Psoas muscle (tissue), 8 donors: ENCODE measurements around the gene ZNF674. TPM values are rescaled to one million over a fixed set of nuclear protein-coding genes. Genes with fewer than 3 reads are reported as not detected.

Experiments used
- ATAC-seq, 4 donors: fragments of 200-7000 bp; cut with Tn5 transposase; one replicate each; pipeline ENCODE4 v1.9.1; 2020; ENCODE audit warnings: moderate library complexity in 3 of 4, mild to moderate bottlenecking in 2 of 4
- DNase-seq, 2 donors: peaks; one replicate each; pipeline ENCODE4 v3.0.0-alpha.2; 2020
- H3K27ac ChIP-seq: fragments of 200-600 bp; one replicate; pipeline ENCODE4 v1.8.0; 2022
- H3K27me3 ChIP-seq, 3 donors: fragments of 200-600 bp in 1 of 3; one replicate each; pipeline versions ENCODE4 v1.6.1 to v1.8.0; 2013 to 2022; ENCODE audit warnings: low read length in 2 of 3, mild to moderate bottlenecking in 2 of 3, moderate library complexity in 1 of 3; ENCODE audit not compliant: insufficient read depth in 3 of 3
- H3K36me3 ChIP-seq, 2 donors: fragments of 200-600 bp in 1 of 2; one replicate each; pipeline versions ENCODE4 v1.6.1 to v1.8.0; 2013 to 2022; ENCODE audit warnings: low read depth in 1 of 2, mild to moderate bottlenecking in 1 of 2, moderate library complexity in 1 of 2; ENCODE audit not compliant: insufficient read depth in 1 of 2
- H3K4me1 ChIP-seq: fragments of 200-600 bp; one replicate; pipeline ENCODE4 v1.8.0; 2022
- H3K4me3 ChIP-seq: fragments of 200-600 bp; one replicate; pipeline ENCODE4 v1.8.0; 2022; ENCODE audit warnings: mild to moderate bottlenecking
- H3K9me3 ChIP-seq: fragments of 200-600 bp; one replicate; pipeline ENCODE4 v1.8.0; 2022
- WGBS, 3 donors: extraction: QIAGEN DNeasy Blood & Tissue Kit; methylation state at CpG; one replicate each; pipeline versions ENCODE4 v1.1.6 to v1.1.7; 2013; 5-methylcytosine and 5-hydroxymethylcytosine counted together
- intact Hi-C, 2 donors: fragments of 100-400 bp; cut with DNase I; formaldehyde crosslinking; loops; one replicate each; pipeline versions ENCODE4 v1.11.0 to v1.14.2; 2022
- polyA plus RNA-seq, 3 donors: library from polyadenylated mRNA; stranded (reverse); fragments of 200-250 nt; gene quantifications; one replicate each; pipeline ENCODE4 v1.2.3, GENCODE V29; 2013
- total RNA-seq, 4 donors: library from RNA; stranded (reverse); fragmentation: NEBNext Ultra II Directional in 2 of 4; extraction: Animal tissue kit (Norgen Biotek cat#: 25700) in 2 of 4; gene quantifications; one replicate each; pipeline versions ENCODE4 v1.2.1 to v1.2.4, GENCODE V29; 2021 to 2023
- TF ChIP-seq, protein P1 (sequence below): fragments of 200-600 bp; IDR thresholded peaks from one replicate; pipeline ENCODE4 v1.8.0; 2022; ENCODE audit warnings: antibody characterized with exemption
- donor health status: healthy with polysubstance abuse.
- donor health status: DM: no; HTN: no; CAD: no; lungs with moderate emphysema.
- donor health status: Bipolar disorder and iron deficiency.
- donor health status: healthy.
- donor health status: DM: yes; HTN: yes; CAD: no.
- donor health status: DM: no; HTN: no; CAD: no.
- donor health status: DM: no; HTN: no; CAD: no.
- donor health status: DM: yes; HTN: yes; CAD: no.

The ZNF674 gene
- total and polyA plus RNA-seq, 7 donors = 1.3 to 3.2 (median 2.5) TPM

DNA sequence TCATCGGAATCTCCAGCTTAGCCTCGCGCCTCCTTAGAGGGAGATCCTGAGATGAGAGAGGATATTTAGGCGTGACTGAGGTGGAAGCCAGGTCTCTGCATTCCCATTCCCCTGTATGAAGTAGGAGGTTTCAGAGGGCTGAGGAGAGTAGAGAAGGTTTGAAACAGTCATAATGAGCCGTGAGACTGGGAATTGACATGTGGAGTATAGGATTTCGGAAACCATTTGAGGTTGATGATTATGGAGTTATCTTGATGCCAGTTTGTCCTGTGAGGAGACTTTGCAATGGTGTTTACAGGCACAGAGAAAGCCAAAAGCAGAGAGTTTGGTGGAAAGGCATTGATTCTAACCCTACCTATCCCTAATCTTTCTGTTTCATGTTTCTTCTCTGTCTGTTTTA, 30.4 kb upstream of the ZNF674 start:
- H3K27me3 ChIP-seq = peaks cover 0 to 51% (median 0%) of the 10 kb centered on the region in 3 donors
- no peaks in the 10 kb centered on the region for H3K9me3 ChIP-seq
- no peaks in the 10 kb centered on the region for H3K4me1 ChIP-seq
- TF ChIP-seq, protein P1, sequence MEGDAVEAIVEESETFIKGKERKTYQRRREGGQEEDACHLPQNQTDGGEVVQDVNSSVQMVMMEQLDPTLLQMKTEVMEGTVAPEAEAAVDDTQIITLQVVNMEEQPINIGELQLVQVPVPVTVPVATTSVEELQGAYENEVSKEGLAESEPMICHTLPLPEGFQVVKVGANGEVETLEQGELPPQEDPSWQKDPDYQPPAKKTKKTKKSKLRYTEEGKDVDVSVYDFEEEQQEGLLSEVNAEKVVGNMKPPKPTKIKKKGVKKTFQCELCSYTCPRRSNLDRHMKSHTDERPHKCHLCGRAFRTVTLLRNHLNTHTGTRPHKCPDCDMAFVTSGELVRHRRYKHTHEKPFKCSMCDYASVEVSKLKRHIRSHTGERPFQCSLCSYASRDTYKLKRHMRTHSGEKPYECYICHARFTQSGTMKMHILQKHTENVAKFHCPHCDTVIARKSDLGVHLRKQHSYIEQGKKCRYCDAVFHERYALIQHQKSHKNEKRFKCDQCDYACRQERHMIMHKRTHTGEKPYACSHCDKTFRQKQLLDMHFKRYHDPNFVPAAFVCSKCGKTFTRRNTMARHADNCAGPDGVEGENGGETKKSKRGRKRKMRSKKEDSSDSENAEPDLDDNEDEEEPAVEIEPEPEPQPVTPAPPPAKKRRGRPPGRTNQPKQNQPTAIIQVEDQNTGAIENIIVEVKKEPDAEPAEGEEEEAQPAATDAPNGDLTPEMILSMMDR = no peak
- 10 to 53% (median 11%) methylated on average over 6 of the region's 6 CpGs for WGBS, 3 donors
- H3K4me3 ChIP-seq = peak overlapping the region; percentile 66
- intact Hi-C loops = loop anchor here in 1 of 2 donors (10.0 kb wide), 1 partner anchor 219 kb away; no protein-coding TSS in a partner anchor
- H3K27ac ChIP-seq = no peak overlapping the region
- DNase-seq = no peak
- no peaks in the 10 kb centered on the region for H3K36me3 ChIP-seq
- no peak for ATAC-seq

DNA sequence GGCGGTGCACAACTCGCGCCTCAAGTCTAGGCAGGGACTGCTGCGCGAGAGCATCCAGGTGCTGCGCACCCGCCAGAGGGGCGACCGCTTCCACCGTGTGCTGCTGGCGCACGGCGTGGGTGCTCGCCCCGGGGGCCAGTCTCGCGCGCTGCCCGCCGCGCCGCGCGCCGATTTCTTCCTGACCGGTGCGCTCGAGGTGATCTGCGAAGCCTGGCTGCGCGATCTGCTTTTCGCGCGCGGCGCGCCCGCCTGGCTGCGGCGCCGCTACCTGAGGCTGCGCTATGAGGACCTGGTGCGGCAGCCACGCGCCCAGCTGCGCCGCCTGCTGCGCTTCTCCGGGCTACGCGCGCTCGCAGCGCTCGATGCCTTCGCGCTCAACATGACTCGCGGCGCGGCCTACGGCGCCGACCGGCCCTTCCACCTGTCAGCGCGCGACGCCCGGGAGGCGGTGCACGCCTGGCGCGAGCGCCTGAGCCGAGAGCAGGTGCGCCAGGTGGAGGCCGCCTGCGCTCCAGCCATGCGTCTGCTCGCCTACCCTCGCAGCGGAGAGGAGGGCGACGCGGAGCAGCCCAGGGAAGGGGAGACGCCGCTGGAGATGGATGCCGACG, 29.7 kb upstream of the ZNF674 start:
- Histone ChIP-seq H3K27me3 (peaks cover 0 to 51% (median 0%) of the 10 kb centered on the region in 3 donors), H3K4me3 (peak overlapping the region; percentile 66), H3K9me3 (no peaks in the 10 kb centered on the region), H3K4me1 (no peaks in the 10 kb centered on the region), H3K36me3 (no peaks in the 10 kb centered on the region), H3K27ac (no peak overlapping the region)
- intact Hi-C loops = loop anchor here in 1 of 2 donors (5.0 to 10.0 kb wide), 2 partner anchors 67 to 220 kb away; no protein-coding TSS in a partner anchor
- ATAC-seq = peak in 3 of 4 donors; percentile 7 to 33 (median 29)
- 1 to 42% (median 3%) methylated on average over 8 to 90 of the region's 90 CpGs for WGBS, 3 donors
- DNase-seq = peak in 1 of 2 donors; percentile 17
- TF ChIP-seq, protein P1 = peak; percentile 5

DNA sequence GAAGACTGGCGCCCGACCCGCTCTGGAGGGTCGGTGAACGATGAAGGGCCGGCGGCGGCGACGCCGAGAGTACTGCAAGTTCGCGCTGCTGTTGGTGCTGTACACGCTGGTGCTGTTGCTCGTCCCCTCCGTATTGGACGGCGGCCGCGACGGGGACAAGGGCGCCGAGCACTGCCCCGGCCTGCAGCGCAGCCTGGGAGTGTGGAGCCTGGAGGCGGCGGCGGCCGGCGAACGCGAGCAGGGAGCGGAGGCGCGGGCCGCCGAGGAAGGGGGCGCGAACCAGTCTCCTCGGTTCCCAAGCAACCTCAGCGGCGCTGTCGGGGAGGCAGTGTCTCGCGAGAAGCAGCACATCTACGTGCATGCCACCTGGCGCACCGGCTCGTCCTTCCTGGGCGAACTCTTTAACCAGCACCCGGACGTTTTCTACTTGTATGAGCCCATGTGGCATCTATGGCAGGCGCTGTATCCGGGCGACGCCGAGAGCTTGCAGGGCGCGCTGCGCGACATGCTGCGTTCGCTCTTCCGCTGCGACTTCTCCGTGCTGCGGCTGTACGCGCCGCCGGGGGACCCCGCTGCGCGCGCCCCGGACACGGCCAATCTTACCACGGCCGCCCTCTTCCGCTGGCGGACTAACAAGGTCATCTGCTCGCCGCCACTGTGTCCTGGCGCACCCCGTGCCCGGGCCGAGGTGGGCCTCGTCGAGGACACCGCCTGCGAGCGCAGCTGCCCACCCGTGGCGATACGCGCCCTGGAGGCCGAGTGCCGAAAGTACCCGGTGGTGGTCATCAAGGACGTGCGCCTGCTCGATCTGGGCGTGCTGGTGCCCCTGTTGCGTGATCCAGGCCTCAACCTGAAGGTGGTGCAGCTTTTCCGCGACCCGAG, 28.9 kb upstream of the ZNF674 start:
- TF ChIP-seq, protein P1 = no peak
- peaks cover 0 to 49% (median 0%) of the 10 kb centered on the region in 3 donors for H3K27me3 ChIP-seq
- peak; percentile 27 to 64 for DNase-seq
- H3K4me3 ChIP-seq = peak overlapping the region; percentile 66
- no peaks in the 10 kb centered on the region for H3K36me3 ChIP-seq
- no peaks in the 10 kb centered on the region for H3K4me1 ChIP-seq
- WGBS, 3 donors = 0 to 43% (median 1%) methylated on average over 20 to 107 of the region's 107 CpGs
- intact Hi-C loops = loop anchor here in 1 of 2 donors (5.0 to 10.0 kb wide), 2 partner anchors 68 to 221 kb away; no protein-coding TSS in a partner anchor
- H3K9me3 ChIP-seq = no peaks in the 10 kb centered on the region
- ATAC-seq = peak; percentile 29 to 48 (median 41)
- peak overlapping the region; percentile 46 for H3K27ac ChIP-seq

DNA sequence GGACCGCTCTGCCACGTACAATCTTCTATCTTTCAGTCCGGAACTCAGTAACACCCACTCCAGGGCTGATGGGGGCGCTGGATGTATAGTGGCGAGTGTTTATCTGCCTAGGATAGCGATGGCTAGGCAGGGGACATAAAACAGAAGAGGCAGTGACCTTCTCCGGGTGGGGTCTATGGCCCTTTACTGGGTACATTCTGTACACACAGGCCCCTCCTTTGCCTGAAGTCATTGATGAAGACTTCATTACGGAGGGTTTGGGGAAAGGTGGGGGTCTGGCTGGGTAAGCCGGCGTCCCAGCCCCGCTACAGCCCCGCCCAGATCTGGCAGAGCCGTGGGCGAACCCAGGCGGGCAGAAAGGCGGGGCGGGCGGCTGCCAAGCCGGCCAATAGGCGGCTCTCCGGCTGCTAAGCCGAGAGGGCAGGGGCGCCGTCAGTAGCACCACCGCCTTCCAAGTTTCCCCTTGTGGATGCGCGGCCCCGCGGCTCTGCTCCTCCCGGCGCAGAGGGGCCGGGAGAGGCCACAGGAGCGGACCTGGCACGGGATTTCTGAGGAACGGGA, 28.2 kb upstream of the ZNF674 start, which contains the start of gene CHST7:
Gene CHST7 (plus strand): TSS at position 435 of the 561 bp plus-strand sequence. CDS start 167 bp downstream, outside the sequence.
- no peaks in the 10 kb centered on the region for H3K9me3 ChIP-seq
- ATAC-seq (peak; percentile 64 to 83 (median 68)), DNase-seq (peak; percentile 66 to 83)
- H3K4me3 ChIP-seq = peak within 1 kb of the TSS; percentile 66
- H3K4me1 ChIP-seq = no peaks in the 10 kb centered on the region
- peaks cover 0 to 44% (median 0%) of the 10 kb centered on the region in 3 donors for H3K27me3 ChIP-seq
- H3K36me3 ChIP-seq = no peaks in the 10 kb centered on the region
- TF ChIP-seq, protein P1 = no peak
- intact Hi-C loops = loop anchor here in 1 of 2 donors (5.0 to 10.0 kb wide), 2 partner anchors 69 to 221 kb away; no protein-coding TSS in a partner anchor
- 2 to 35% (median 16%) methylated on average over 7 to 35 of the region's 35 CpGs for WGBS, 3 donors
- H3K27ac ChIP-seq = peak within 1 kb of the TSS; percentile 46
